Left kidney (tissue), 2 donors: ENCODE results near the gene MAP3K14. TPM values are rescaled to one million over a fixed set of nuclear protein-coding genes. Genes with fewer than 3 reads are reported as not detected.

Experiments
- DNase-seq: peaks from one replicate; pipeline ENCODE4 v3.0.0-alpha.2; 2013
- polyA plus RNA-seq: library from polyadenylated mRNA; unstranded; fragments of 120-200 nt; gene quantifications from one replicate; pipeline ENCODE4 v1.2.1, GENCODE V29; 2013; ENCODE audit not compliant: insufficient read length

Gene MAP3K14
- polyA plus RNA-seq, 1 donor, result 5.1 TPM

- DNase-seq, result no peak
These were observed 94.4 kb downstream of the MAP3K14 start for GRCh38 chr17:45222289-45222995.

- DNase-seq, result no peak
These were observed 94.9 kb downstream of the MAP3K14 start for GRCh38 chr17:45222014-45222288.

- DNase-seq, result no peak
These were observed 95.5 kb downstream of the MAP3K14 start, which contains the start of gene FMNL1 for GRCh38 chr17:45221081-45222013. Gene FMNL1, plus strand, starts transcription at chr17:45221885. Its CDS starts 240 bp downstream, at chr17:45222125.

- DNase-seq, result no peak
These were observed 96.7 kb downstream of the MAP3K14 start for GRCh38 chr17:45220079-45220478.

GRCh38 chr17:45218895-45219661, 97.7 kb downstream of the MAP3K14 start:
- DNase-seq, result peak; percentile 83

Other genes with a start within 250 kb of the MAP3K14 start
- 20.5 TPM for gene PLCD3, start 184.5 kb downstream of the MAP3K14 start, polyA plus RNA-seq
- 11.8 TPM for gene ACBD4, start 181.3 kb downstream of the MAP3K14 start, polyA plus RNA-seq
- gene HEXIM1, start 168.5 kb downstream of the MAP3K14 start, polyA plus RNA-seq, result 43.8 TPM
- 11.3 TPM for gene HEXIM2, start 155.1 kb downstream of the MAP3K14 start, polyA plus RNA-seq
- gene FMNL1, start 95.1 kb downstream of the MAP3K14 start, polyA plus RNA-seq, result 5.7 TPM
- 0.38 TPM for gene SPATA32, start 54.9 kb downstream of the MAP3K14 start, polyA plus RNA-seq
- gene ARHGAP27, start 115.8 kb upstream of the MAP3K14 start, polyA plus RNA-seq, result 16.1 TPM
- gene PLEKHM1, start 173.7 kb upstream of the MAP3K14 start, polyA plus RNA-seq, result 14.3 TPM